ENCODE results near the gene PKN3. TPM values are rescaled to one million over a fixed set of nuclear protein-coding genes. Genes with fewer than 3 reads are reported as not detected.
A peak's percentile ranks its signal among the peaks of the same experiment; 100 is the strongest.

PKN3 gene
- total and polyA plus RNA-seq, 9 of the 15 experiments (the other 6 are each of a cell fraction or from before 2014, with no cell fraction given), result 0.82 to 49.2 (median 19.7) TPM

GRCh38 chr9:128723866-128724743 lies 21.8 kb downstream of the PKN3 start, which contains the start of gene ZDHHC12 (continued):
- TF ChIP-seq TEAD4 (IDR thresholded peaks at IDR 0.05; ENCODE audit: low read length) (peak; percentile 27; the same call in 1 of the 2 replicates), TEAD4 (CRISPR knock-in tag; IDR thresholded peaks at IDR 0.05; ENCODE audit: borderline replicate concordance) (no peak), FIP1L1 (IDR thresholded peaks at IDR 0.05; ENCODE audit: low read depth, low read length, poor library complexity, severe bottlenecking) (peak; percentile 80), NKRF (IDR thresholded peaks at IDR 0.05; ENCODE audit: borderline replicate concordance) (peak; percentile 69; the same call in 1 of the 2 replicates), RBM25 (IDR thresholded peaks at IDR 0.05; ENCODE audit: low read depth, low read length, severe bottlenecking) (peak; percentile 97), ZBTB2 (IDR thresholded peaks at IDR 0.05) (peak; percentile 98), RBBP5 (IDR thresholded peaks at IDR 0.05; ENCODE audit: borderline replicate concordance, insufficient read depth, low read length, poor library complexity, severe bottlenecking) (peak; percentile 37), TOE1 (IDR thresholded peaks at IDR 0.05; ENCODE audit: borderline replicate concordance) (peak; percentile 59), TOE1 (CRISPR knock-in tag; IDR thresholded peaks at IDR 0.05; ENCODE audit: borderline replicate concordance, low read depth) (no peak)
- TF ChIP-seq, protein P1, sequence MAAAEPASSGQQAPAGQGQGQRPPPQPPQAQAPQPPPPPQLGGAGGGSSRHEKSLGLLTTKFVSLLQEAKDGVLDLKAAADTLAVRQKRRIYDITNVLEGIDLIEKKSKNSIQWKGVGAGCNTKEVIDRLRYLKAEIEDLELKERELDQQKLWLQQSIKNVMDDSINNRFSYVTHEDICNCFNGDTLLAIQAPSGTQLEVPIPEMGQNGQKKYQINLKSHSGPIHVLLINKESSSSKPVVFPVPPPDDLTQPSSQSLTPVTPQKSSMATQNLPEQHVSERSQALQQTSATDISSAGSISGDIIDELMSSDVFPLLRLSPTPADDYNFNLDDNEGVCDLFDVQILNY (CRISPR knock-in tag; IDR thresholded peaks at IDR 0.05), result 0 out of 2 replicates have a peak, but pooled peaks have one; percentile 30
- TF ChIP-seq, protein P2, sequence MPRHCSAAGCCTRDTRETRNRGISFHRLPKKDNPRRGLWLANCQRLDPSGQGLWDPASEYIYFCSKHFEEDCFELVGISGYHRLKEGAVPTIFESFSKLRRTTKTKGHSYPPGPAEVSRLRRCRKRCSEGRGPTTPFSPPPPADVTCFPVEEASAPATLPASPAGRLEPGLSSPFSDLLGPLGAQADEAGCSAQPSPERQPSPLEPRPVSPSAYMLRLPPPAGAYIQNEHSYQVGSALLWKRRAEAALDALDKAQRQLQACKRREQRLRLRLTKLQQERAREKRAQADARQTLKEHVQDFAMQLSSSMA (CRISPR knock-in tag; IDR thresholded peaks at IDR 0.05), result 0 out of 2 replicates have a peak, but pooled peaks have one; percentile 66
- TF ChIP-seq, protein P3, sequence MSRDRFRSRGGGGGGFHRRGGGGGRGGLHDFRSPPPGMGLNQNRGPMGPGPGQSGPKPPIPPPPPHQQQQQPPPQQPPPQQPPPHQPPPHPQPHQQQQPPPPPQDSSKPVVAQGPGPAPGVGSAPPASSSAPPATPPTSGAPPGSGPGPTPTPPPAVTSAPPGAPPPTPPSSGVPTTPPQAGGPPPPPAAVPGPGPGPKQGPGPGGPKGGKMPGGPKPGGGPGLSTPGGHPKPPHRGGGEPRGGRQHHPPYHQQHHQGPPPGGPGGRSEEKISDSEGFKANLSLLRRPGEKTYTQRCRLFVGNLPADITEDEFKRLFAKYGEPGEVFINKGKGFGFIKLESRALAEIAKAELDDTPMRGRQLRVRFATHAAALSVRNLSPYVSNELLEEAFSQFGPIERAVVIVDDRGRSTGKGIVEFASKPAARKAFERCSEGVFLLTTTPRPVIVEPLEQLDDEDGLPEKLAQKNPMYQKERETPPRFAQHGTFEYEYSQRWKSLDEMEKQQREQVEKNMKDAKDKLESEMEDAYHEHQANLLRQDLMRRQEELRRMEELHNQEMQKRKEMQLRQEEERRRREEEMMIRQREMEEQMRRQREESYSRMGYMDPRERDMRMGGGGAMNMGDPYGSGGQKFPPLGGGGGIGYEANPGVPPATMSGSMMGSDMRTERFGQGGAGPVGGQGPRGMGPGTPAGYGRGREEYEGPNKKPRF (IDR thresholded peaks at IDR 0.05; ENCODE audit: low read depth, low read length), result no peak

All from K562 (cell line).